Measurements from ENCODE around the gene RTRAF. TPM values are rescaled to one million over a fixed set of nuclear protein-coding genes. Genes with fewer than 3 reads are reported as not detected.

Gene RTRAF
- total RNA-seq, 2 donors from 2014 or later = 138 to 190 TPM

- Mint-ChIP-seq H3K4me3 (no peak overlapping the region), H3K27ac (no peak overlapping the region), H3K27me3 (peaks cover 13% of the 10 kb centered on the region), H3K4me1 (no peaks in the 10 kb centered on the region), H3K9me3 (no peaks in the 10 kb centered on the region), H3K36me3 (ENCODE audit: low read depth) (no peaks in the 10 kb centered on the region)
- no peak for ATAC-seq (replicated peaks)
These were observed 70.3 kb downstream of the RTRAF start for GRCh38 chr14:52059649-52060048.

GRCh38 chr14:52060080-52060479 lies 70.7 kb downstream of the RTRAF start:
- H3K4me1 Mint-ChIP-seq = no peaks in the 10 kb centered on the region
- no peaks in the 10 kb centered on the region for H3K36me3 Mint-ChIP-seq (ENCODE audit: low read depth)
- peaks cover 13% of the 10 kb centered on the region for H3K27me3 Mint-ChIP-seq
- H3K4me3 Mint-ChIP-seq = no peak overlapping the region
- ATAC-seq (replicated peaks) = no peak
- no peak overlapping the region for H3K27ac Mint-ChIP-seq
- no peaks in the 10 kb centered on the region for H3K9me3 Mint-ChIP-seq

Other genes with a start within 250 kb of the RTRAF start
- gene GNG2, start 128.9 kb upstream of the RTRAF start, total RNA-seq = 100 to 1,000 TPM in 1 of 2 donors, 10 to 100 TPM in 1; 99.1 to 132 TPM
- gene NID2, start 79.5 kb downstream of the RTRAF start, total RNA-seq = under 1 TPM in 1 of 2 donors, not detected in 1; 0.13 TPM